Peyer's patch (tissue), 4 donors: ENCODE data around the gene KCNQ5.

Experiments
- POLR2A ChIP-seq, 2 donors: fragments of 450-650 bp; IDR thresholded peaks; one replicate each; pipeline ENCODE4 v1.5.1; 2017; ENCODE audit warnings: antibody characterized with exemption in 2 of 2, mild to moderate bottlenecking in 2 of 2, moderate library complexity in 2 of 2
- TF ChIP-seq, protein P1 (sequence below), 6 experiments: fragments of 450-650 bp in 4 of 6; fragments of 200-600 bp in 2 of 6; sonication (generic) in 1 of 6; IDR thresholded peaks; one replicate each; pipeline ENCODE4 v1.5.1; 2017 to 2019; ENCODE audit warnings: antibody characterized with exemption in 6 of 6, mild to moderate bottlenecking in 3 of 6, moderate library complexity in 1 of 6

GRCh38 chr6:72640615-72640930 lies 18.7 kb downstream of the KCNQ5 start:
- no peak for TF ChIP-seq POLR2A (IDR thresholded peaks at IDR 0.05)
- TF ChIP-seq, protein P1, sequence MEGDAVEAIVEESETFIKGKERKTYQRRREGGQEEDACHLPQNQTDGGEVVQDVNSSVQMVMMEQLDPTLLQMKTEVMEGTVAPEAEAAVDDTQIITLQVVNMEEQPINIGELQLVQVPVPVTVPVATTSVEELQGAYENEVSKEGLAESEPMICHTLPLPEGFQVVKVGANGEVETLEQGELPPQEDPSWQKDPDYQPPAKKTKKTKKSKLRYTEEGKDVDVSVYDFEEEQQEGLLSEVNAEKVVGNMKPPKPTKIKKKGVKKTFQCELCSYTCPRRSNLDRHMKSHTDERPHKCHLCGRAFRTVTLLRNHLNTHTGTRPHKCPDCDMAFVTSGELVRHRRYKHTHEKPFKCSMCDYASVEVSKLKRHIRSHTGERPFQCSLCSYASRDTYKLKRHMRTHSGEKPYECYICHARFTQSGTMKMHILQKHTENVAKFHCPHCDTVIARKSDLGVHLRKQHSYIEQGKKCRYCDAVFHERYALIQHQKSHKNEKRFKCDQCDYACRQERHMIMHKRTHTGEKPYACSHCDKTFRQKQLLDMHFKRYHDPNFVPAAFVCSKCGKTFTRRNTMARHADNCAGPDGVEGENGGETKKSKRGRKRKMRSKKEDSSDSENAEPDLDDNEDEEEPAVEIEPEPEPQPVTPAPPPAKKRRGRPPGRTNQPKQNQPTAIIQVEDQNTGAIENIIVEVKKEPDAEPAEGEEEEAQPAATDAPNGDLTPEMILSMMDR (IDR thresholded peaks at IDR 0.05): no peak
